Activated CD4-positive, alpha-beta memory T cell treated with anti-CD3 and anti-CD28 coated beads, Interleukin-2, amount 10 ng/mL, durations not matched to agents 7 days and 5 days (primary cell): ENCODE data around the gene YWHAH. TPM values are rescaled to one million over a fixed set of nuclear protein-coding genes. Genes with fewer than 3 reads are reported as not detected.

Experiments used
- CTCF ChIA-PET: fragments of 350-600 bp; sonication (Branson Sonifier 250); formaldehyde crosslinking; loops from one replicate; lab custom pipeline; 2021; ENCODE audit warnings: antibody characterized with exemption, inconsistent platforms; lab: Charles Lee
- POLR2A ChIA-PET: fragments of 350-600 bp; sonication (Branson Sonifier 250); formaldehyde crosslinking; loops from one replicate; lab custom pipeline; 2021; ENCODE audit warnings: antibody characterized with exemption; lab: Charles Lee
- DNase-seq: peaks from one replicate; pipeline ENCODE4 v3.0.0-alpha.2; 2020
- H3K27ac Mint-ChIP-seq: one replicate; pipeline ENCODE4 v1.8.0; 2021; ENCODE audit warnings: mild to moderate bottlenecking, mixed read lengths
- H3K27me3 Mint-ChIP-seq: one replicate; pipeline ENCODE4 v1.8.0; 2021; ENCODE audit warnings: mixed read lengths
- H3K36me3 Mint-ChIP-seq: one replicate; pipeline ENCODE4 v1.8.0; 2021; ENCODE audit warnings: low read depth, mixed read lengths
- H3K4me1 Mint-ChIP-seq: one replicate; pipeline ENCODE4 v1.8.0; 2021; ENCODE audit warnings: mixed read lengths
- H3K4me3 Mint-ChIP-seq: one replicate; pipeline ENCODE4 v1.8.0; 2021; ENCODE audit warnings: mild to moderate bottlenecking, mixed read lengths
- H3K9me3 Mint-ChIP-seq: one replicate; pipeline ENCODE4 v1.8.0; 2021; ENCODE audit warnings: mixed read lengths
- total RNA-seq, 2 experiments: library from RNA; stranded (reverse); gene quantifications; one replicate each; pipeline ENCODE4 v1.2.3, GENCODE V29; 2021

YWHAH gene
- total RNA-seq, 2 experiments from 2014 or later: 203 to 211 TPM

- peak overlapping the region; percentile 28 for H3K27ac Mint-ChIP-seq
- H3K9me3 Mint-ChIP-seq: no peaks in the 10 kb centered on the region
- H3K4me1 Mint-ChIP-seq: peaks cover 81% of the 10 kb centered on the region
- no peak overlapping the region for H3K4me3 Mint-ChIP-seq
- DNase-seq: no peak
- H3K27me3 Mint-ChIP-seq: no peaks in the 10 kb centered on the region
- ChIA-PET POLR2A (interaction anchor here (1.2 to 5.1 kb wide), 3 partner anchors 9 to 292 kb away, joined by 4 to 26 read pairs (median 6); partner anchors contain the start of genes PISD and YWHAH), CTCF (interaction anchor here (0.7 to 1.8 kb wide), 5 partner anchors 9 to 521 kb away, joined by 3 to 14 read pairs (median 5); no protein-coding TSS in a partner anchor)
- H3K36me3 Mint-ChIP-seq: peaks cover 80% of the 10 kb centered on the region
These were observed 10.5 kb downstream of the YWHAH start for GRCh38 chr22:31954535-31955523.

- Mint-ChIP-seq H3K36me3 (peaks cover 68% of the 10 kb centered on the region), H3K9me3 (no peaks in the 10 kb centered on the region), H3K27ac (peak overlapping the region; percentile 58), H3K27me3 (no peaks in the 10 kb centered on the region), H3K4me3 (no peak overlapping the region), H3K4me1 (peaks cover 69% of the 10 kb centered on the region)
- DNase-seq: no peak
- ChIA-PET POLR2A (interaction anchor here (2.3 to 5.1 kb wide), 2 partner anchors 10 to 294 kb away, joined by 6 to 26 read pairs; partner anchors contain the start of genes PISD and YWHAH), CTCF (interaction anchor here (1.1 to 4.0 kb wide), 3 partner anchors 11 to 18 kb away, joined by 3 to 24 read pairs (median 3); no protein-coding TSS in a partner anchor)
These were observed 12.0 kb downstream of the YWHAH start for GRCh38 chr22:31956360-31956759.

- Mint-ChIP-seq H3K4me1 (peaks cover 53% of the 10 kb centered on the region), H3K4me3 (no peak overlapping the region), H3K9me3 (no peaks in the 10 kb centered on the region), H3K27ac (peak overlapping the region; percentile 79), H3K27me3 (no peaks in the 10 kb centered on the region), H3K36me3 (peaks cover 56% of the 10 kb centered on the region)
- no peak for DNase-seq
- ChIA-PET CTCF (interaction anchor here (1.7 to 4.0 kb wide), 3 partner anchors 9 to 292 kb away, joined by 4 to 24 read pairs (median 6); no protein-coding TSS in a partner anchor), POLR2A (interaction anchor here (1.3 to 5.1 kb wide), 5 partner anchors 9 to 296 kb away, joined by 4 to 26 read pairs (median 5); partner anchors contain the start of genes PISD and YWHAH)
These were observed 13.7 kb downstream of the YWHAH start for GRCh38 chr22:31957970-31958594.

GRCh38 chr22:31958625-31959239, 14.4 kb downstream of the YWHAH start:
- peaks cover 50% of the 10 kb centered on the region for H3K36me3 Mint-ChIP-seq
- ChIA-PET CTCF (interaction anchor here (1.7 to 4.0 kb wide), 3 partner anchors 10 to 293 kb away, joined by 4 to 24 read pairs (median 6); no protein-coding TSS in a partner anchor), POLR2A (interaction anchor here (1.3 to 5.1 kb wide), 5 partner anchors 10 to 517 kb away, joined by 3 to 26 read pairs (median 5); partner anchors contain the start of genes PISD and YWHAH)
- no peaks in the 10 kb centered on the region for H3K9me3 Mint-ChIP-seq
- no peaks in the 10 kb centered on the region for H3K27me3 Mint-ChIP-seq
- peak; percentile 36 for DNase-seq
- peaks cover 46% of the 10 kb centered on the region for H3K4me1 Mint-ChIP-seq
- H3K4me3 Mint-ChIP-seq: no peak overlapping the region
- H3K27ac Mint-ChIP-seq: peak overlapping the region; percentile 79

DNA sequence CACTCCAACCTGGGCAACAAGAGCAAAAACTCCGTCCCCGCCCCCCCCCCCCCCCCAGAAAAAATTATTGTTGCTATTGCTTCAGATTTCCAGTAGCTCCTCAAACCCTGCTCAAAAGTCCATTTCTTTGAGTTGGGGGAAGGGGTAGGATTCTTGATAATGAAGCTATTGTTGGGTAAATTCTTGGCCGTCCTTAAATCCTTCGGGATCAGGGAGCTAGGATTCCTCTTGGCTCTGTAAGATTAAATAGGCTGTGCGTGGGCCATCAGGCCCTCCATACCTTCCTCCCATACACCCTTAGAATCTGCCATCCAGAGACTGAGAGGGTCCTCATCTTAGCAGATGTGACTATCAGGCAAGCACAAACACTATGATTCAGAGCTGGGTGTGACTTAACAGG, 16.4 kb downstream of the YWHAH start:
- no peaks in the 10 kb centered on the region for H3K9me3 Mint-ChIP-seq
- H3K4me1 Mint-ChIP-seq: peaks cover 27% of the 10 kb centered on the region
- no peak overlapping the region for H3K27ac Mint-ChIP-seq
- CTCF ChIA-PET: interaction anchor here (0.8 to 2.8 kb wide), 4 partner anchors 10 to 295 kb away, joined by 3 to 15 read pairs (median 4); no protein-coding TSS in a partner anchor
- POLR2A ChIA-PET: interaction anchor here (1.8 kb wide), 1 partner anchor 10 kb away, joined by 5 read pairs; no protein-coding TSS in a partner anchor
- no peak overlapping the region for H3K4me3 Mint-ChIP-seq
- peaks cover 33% of the 10 kb centered on the region for H3K36me3 Mint-ChIP-seq
- DNase-seq: no peak
- H3K27me3 Mint-ChIP-seq: no peaks in the 10 kb centered on the region

- no peak for DNase-seq
- Mint-ChIP-seq H3K27ac (no peak overlapping the region), H3K4me1 (peaks cover 14% of the 10 kb centered on the region), H3K36me3 (peaks cover 15% of the 10 kb centered on the region), H3K9me3 (no peaks in the 10 kb centered on the region), H3K4me3 (no peak overlapping the region), H3K27me3 (no peaks in the 10 kb centered on the region)
- CTCF ChIA-PET: interaction anchor here (0.6 to 2.8 kb wide), 7 partner anchors 8 to 181 kb away, joined by 3 to 15 read pairs (median 3); no protein-coding TSS in a partner anchor
- POLR2A ChIA-PET: interaction anchor here (1.1 kb wide), 1 partner anchor 17 kb away, joined by 3 read pairs; no protein-coding TSS in a partner anchor
These were observed 18.2 kb downstream of the YWHAH start for GRCh38 chr22:31962387-31963125.

DNA sequence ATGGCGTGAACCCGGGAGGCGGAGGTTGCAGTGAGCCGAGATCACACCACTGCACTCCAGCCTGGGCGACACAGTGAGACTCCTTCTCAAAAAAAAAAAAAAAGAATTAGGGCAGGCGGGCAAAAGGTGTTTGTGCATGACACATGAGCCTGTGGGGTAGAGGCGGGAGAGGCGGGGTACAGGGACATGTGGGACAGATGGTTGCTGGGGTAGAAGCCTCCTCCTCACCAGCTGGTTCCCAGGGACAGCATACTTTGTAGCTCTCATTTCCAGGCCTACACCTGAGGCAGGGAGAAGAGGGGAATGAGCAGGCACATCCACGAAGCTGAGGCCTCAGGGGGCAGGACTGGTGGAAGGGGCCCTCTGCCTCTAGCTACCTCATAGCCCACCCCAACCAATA, 23.7 kb downstream of the YWHAH start:
- ChIA-PET CTCF (interaction anchor here (0.8 to 4.3 kb wide), 2 partner anchors 304 to 466 kb away, joined by 4 to 87 read pairs; partner anchors contain the start of gene PISD), POLR2A (no interaction called here)
- no peak for DNase-seq
- H3K27ac Mint-ChIP-seq: no peak overlapping the region
- H3K4me1 Mint-ChIP-seq: peaks cover 18% of the 10 kb centered on the region
- H3K9me3 Mint-ChIP-seq: no peaks in the 10 kb centered on the region
- peaks cover 4% of the 10 kb centered on the region for H3K27me3 Mint-ChIP-seq
- no peak overlapping the region for H3K4me3 Mint-ChIP-seq
- no peaks in the 10 kb centered on the region for H3K36me3 Mint-ChIP-seq

- Mint-ChIP-seq H3K36me3 (no peaks in the 10 kb centered on the region), H3K27ac (no peak overlapping the region), H3K9me3 (no peaks in the 10 kb centered on the region), H3K4me3 (peak overlapping the region; percentile 63), H3K4me1 (peaks cover 18% of the 10 kb centered on the region), H3K27me3 (peaks cover 9% of the 10 kb centered on the region)
- peak; percentile 68 for DNase-seq
- ChIA-PET POLR2A (interaction anchor here (1.0 to 1.6 kb wide), 4 partner anchors 12 to 305 kb away, joined by 3 to 6 read pairs (median 5); no protein-coding TSS in a partner anchor), CTCF (interaction anchor here (0.5 to 4.3 kb wide), 49 partner anchors 9 to 508 kb away, joined by 3 to 87 read pairs (median 4); partner anchors contain the start of genes DEPDC5, FBXO7 and PISD)
These were observed 25.6 kb downstream of the YWHAH start for GRCh38 chr22:31969789-31970489.

GRCh38 chr22:31970490-31971444, 26.4 kb downstream of the YWHAH start:
- H3K4me1 Mint-ChIP-seq: peaks cover 18% of the 10 kb centered on the region
- H3K9me3 Mint-ChIP-seq: no peaks in the 10 kb centered on the region
- POLR2A ChIA-PET: interaction anchor here (0.7 to 1.6 kb wide), 6 partner anchors 12 to 505 kb away, joined by 3 to 6 read pairs (median 4); no protein-coding TSS in a partner anchor
- CTCF ChIA-PET: interaction anchor here (0.5 to 4.3 kb wide), 49 partner anchors 9 to 507 kb away, joined by 3 to 87 read pairs (median 4); partner anchors contain the start of genes DEPDC5, FBXO7 and PISD
- H3K4me3 Mint-ChIP-seq: peak overlapping the region; percentile 63
- DNase-seq: peak; percentile 92
- H3K27me3 Mint-ChIP-seq: peaks cover 9% of the 10 kb centered on the region
- no peak overlapping the region for H3K27ac Mint-ChIP-seq
- H3K36me3 Mint-ChIP-seq: no peaks in the 10 kb centered on the region

DNA sequence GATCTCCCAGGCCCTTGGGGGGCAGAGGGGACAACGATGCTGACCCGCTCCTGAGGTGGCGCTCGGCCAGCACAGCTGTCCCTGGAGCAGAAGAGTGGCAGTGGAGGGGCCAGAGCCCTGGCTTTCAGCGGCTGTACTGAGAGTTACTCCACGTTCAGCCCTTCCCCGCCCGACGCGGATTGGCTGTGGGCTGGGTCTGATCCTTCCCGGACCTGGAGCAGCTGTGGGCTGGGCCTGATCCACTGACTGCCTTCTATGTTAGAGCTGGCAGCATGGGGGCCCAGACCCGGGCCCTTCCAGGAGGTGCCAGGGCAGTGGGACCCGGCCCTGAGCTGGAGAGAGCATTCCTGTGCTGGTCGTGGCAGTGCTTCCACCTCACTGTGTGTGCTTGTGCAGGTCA, 27.8 kb downstream of the YWHAH start:
- DNase-seq: no peak
- no peaks in the 10 kb centered on the region for H3K36me3 Mint-ChIP-seq
- ChIA-PET CTCF (interaction anchor here (0.7 to 1.3 kb wide), 3 partner anchors 11 to 307 kb away, joined by 3 to 5 read pairs (median 3); no protein-coding TSS in a partner anchor), POLR2A (no interaction called here)
- H3K9me3 Mint-ChIP-seq: no peaks in the 10 kb centered on the region
- H3K4me3 Mint-ChIP-seq: no peak overlapping the region
- H3K4me1 Mint-ChIP-seq: peaks cover 20% of the 10 kb centered on the region
- no peak overlapping the region for H3K27ac Mint-ChIP-seq
- peaks cover 12% of the 10 kb centered on the region for H3K27me3 Mint-ChIP-seq
